Esophagus muscularis mucosa (tissue), 3 donors: ENCODE data around the gene KCNJ9.

Experiments
- POLR2A ChIP-seq: fragments of 450-650 bp; IDR thresholded peaks from one replicate; pipeline ENCODE4 v1.6.1; 2017; ENCODE audit warnings: antibody characterized with exemption, moderate library complexity, mild to moderate bottlenecking, low read depth
- POLR2AphosphoS5 ChIP-seq, 2 donors: sonication (generic); formaldehyde crosslinking; IDR thresholded peaks; one replicate each; pipeline ENCODE4 v1.6.1; 2017; ENCODE audit warnings: antibody characterized with exemption in 2 of 2
- TF ChIP-seq, protein P1 (sequence below), 3 experiments: fragments of 200-600 bp in 2 of 3; fragments of 450-650 bp in 1 of 3; sonication (generic) in 2 of 3; IDR thresholded peaks; one replicate each; pipeline ENCODE4 v1.5.1; 2017 to 2019; ENCODE audit warnings: antibody characterized with exemption in 3 of 3, mild to moderate bottlenecking in 2 of 3, moderate library complexity in 1 of 3

DNA sequence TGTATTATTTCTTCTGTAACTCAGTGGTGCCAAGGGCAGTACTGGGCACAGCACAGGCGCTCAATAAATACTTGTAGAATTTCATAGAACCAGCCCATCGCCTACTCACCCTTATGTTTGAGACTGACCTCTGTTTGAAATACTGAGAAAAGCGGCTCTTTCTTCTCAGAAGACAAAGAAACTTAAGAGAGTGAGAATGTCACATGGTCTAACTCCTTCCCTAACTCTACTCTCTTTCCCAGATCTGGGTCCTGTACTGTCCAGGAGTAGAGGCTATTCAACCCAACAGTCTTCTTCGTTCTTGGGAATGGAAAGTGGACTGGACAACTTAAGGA lies 12.9 kb downstream of the KCNJ9 start:
- TF ChIP-seq, protein P1, sequence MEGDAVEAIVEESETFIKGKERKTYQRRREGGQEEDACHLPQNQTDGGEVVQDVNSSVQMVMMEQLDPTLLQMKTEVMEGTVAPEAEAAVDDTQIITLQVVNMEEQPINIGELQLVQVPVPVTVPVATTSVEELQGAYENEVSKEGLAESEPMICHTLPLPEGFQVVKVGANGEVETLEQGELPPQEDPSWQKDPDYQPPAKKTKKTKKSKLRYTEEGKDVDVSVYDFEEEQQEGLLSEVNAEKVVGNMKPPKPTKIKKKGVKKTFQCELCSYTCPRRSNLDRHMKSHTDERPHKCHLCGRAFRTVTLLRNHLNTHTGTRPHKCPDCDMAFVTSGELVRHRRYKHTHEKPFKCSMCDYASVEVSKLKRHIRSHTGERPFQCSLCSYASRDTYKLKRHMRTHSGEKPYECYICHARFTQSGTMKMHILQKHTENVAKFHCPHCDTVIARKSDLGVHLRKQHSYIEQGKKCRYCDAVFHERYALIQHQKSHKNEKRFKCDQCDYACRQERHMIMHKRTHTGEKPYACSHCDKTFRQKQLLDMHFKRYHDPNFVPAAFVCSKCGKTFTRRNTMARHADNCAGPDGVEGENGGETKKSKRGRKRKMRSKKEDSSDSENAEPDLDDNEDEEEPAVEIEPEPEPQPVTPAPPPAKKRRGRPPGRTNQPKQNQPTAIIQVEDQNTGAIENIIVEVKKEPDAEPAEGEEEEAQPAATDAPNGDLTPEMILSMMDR (IDR thresholded peaks at IDR 0.05) = no peak
- TF ChIP-seq POLR2A (no peak), POLR2AphosphoS5 (IDR thresholded peaks at IDR 0.05) (no peak)
